Activated T-cell treated with anti-CD3 and anti-CD28 coated beads for 48 hours (primary cell): ENCODE measurements around the gene PIGL.
"Not testable (repeated sequence)": the region's sequence is repeated elsewhere in the genome, so short reads cannot be mapped to it uniquely, and the experiment has no call there.

Experiments used
- DNase-seq: peaks from one replicate; pipeline ENCODE4 v3.0.0-alpha.2; 2020; ENCODE audit warnings: low read depth

PIGL gene

GRCh38 chr17:16312061-16312460 lies 95.1 kb downstream of the PIGL start:
- not testable (repeated sequence) for DNase-seq

- DNase-seq = no peak
These were observed 96.4 kb downstream of the PIGL start for GRCh38 chr17:16313139-16314090.

GRCh38 chr17:16314189-16314588 lies 97.2 kb downstream of the PIGL start:
- DNase-seq = no peak

- no peak for DNase-seq
These were observed 97.8 kb downstream of the PIGL start for GRCh38 chr17:16314859-16315258.

GRCh38 chr17:16319969-16320368 lies 103.0 kb downstream of the PIGL start:
- DNase-seq = no peak

GRCh38 chr17:16322636-16323035 lies 105.6 kb downstream of the PIGL start:
- DNase-seq = no peak

- DNase-seq = no peak
These were observed 109.0 kb downstream of the PIGL start for GRCh38 chr17:16325964-16326363.

GRCh38 chr17:16327018-16327417 lies 110.0 kb downstream of the PIGL start:
- no peak for DNase-seq

GRCh38 chr17:16328997-16329396 lies 112.0 kb downstream of the PIGL start:
- no peak for DNase-seq

- DNase-seq = no peak
These were observed 112.7 kb downstream of the PIGL start for GRCh38 chr17:16329519-16330271.

- DNase-seq = no peak
These were observed 121.4 kb downstream of the PIGL start for GRCh38 chr17:16338391-16338790.

GRCh38 chr17:16339402-16339801 lies 122.4 kb downstream of the PIGL start:
- DNase-seq = no peak

- DNase-seq = no peak
These were observed 122.9 kb downstream of the PIGL start for GRCh38 chr17:16339959-16340358.

GRCh38 chr17:16342979-16343378 lies 126.0 kb downstream of the PIGL start:
- no peak for DNase-seq

GRCh38 chr17:16343569-16343968 lies 126.6 kb downstream of the PIGL start:
- DNase-seq = no peak

- DNase-seq = no peak
These were observed 128.6 kb downstream of the PIGL start for GRCh38 chr17:16345565-16345964.

- DNase-seq = no peak
These were observed 129.8 kb downstream of the PIGL start for GRCh38 chr17:16346721-16347271.

- no peak for DNase-seq
These were observed 131.6 kb downstream of the PIGL start for GRCh38 chr17:16348586-16348985.

GRCh38 chr17:16349431-16349830 lies 132.4 kb downstream of the PIGL start:
- DNase-seq = no peak

- no peak for DNase-seq
These were observed 134.8 kb downstream of the PIGL start for GRCh38 chr17:16351831-16352230.

GRCh38 chr17:16352303-16352666 lies 135.3 kb downstream of the PIGL start:
- peak; percentile 41 for DNase-seq

- DNase-seq = peak; percentile 38
These were observed 135.8 kb downstream of the PIGL start for GRCh38 chr17:16352667-16353316.
